GM12878 (cell line): ENCODE measurements around the gene TLR10. TPM values are rescaled to one million over a fixed set of nuclear protein-coding genes. Genes with fewer than 3 reads are reported as not detected.

Experiments used
- BCL11A ChIP-seq: IDR thresholded peaks from 2 replicates; pipeline ENCODE4 v1.6.1; 2011; ENCODE audit warnings: low read depth, low read length
- IKZF1 ChIP-seq: fragments of 450-650 bp; conservative IDR thresholded peaks from 2 replicates; pipeline ENCODE4 v1.6.1; 2017; ENCODE audit warnings: antibody characterized with exemption, mild to moderate bottlenecking
- IKZF2 ChIP-seq, 2 experiments: fragments of 450-650 bp; IDR thresholded peaks; 2 replicates each; pipeline ENCODE4 v1.6.1; 2017; ENCODE audit warnings: mild to moderate bottlenecking in 2 of 2, moderate library complexity in 2 of 2
- NBN ChIP-seq: fragments of 450-650 bp; IDR thresholded peaks from 2 replicates; pipeline ENCODE4 v1.6.1; 2016
- NFXL1 ChIP-seq: fragments of 450-650 bp; IDR thresholded peaks from 2 replicates; pipeline ENCODE4 v1.6.1; 2017; ENCODE audit warnings: antibody characterized with exemption, mild to moderate bottlenecking, borderline replicate concordance
- NFYA ChIP-seq: IDR thresholded peaks from 2 replicates; pipeline ENCODE4 v1.6.1; 2011; ENCODE audit warnings: low read depth, mild to moderate bottlenecking, low read length, improper control_type of control experiment, borderline replicate concordance
- RUNX3 ChIP-seq: IDR thresholded peaks from 2 replicates; pipeline ENCODE4 v1.6.1; 2012; ENCODE audit warnings: low read length, inconsistent platforms
- SMARCA5 ChIP-seq: fragments of 450-650 bp; IDR thresholded peaks from 2 replicates; pipeline ENCODE4 v1.6.1; 2017; ENCODE audit warnings: mild to moderate bottlenecking
- polyA plus RNA-seq, 11 experiments: library from polyadenylated mRNA; depleted of rRNA in 4 of 11; unstranded in 6 of 11; stranded (reverse) in 5 of 11; fragments of >200 nt; fragmentation: Nextera tagmentation in 4 of 11; fragmentation: Illumina TruSeq in 1 of 11; extraction: Ambion mirVana in 4 of 11; extraction: Trizol in 1 of 11; gene quantifications; 1 replicate in 1 of 11; 2 replicates in 10 of 11; pipeline versions ENCODE4 v1.2.1 to v1.2.3, GENCODE V29; 2011 to 2016; ENCODE audit warnings: inconsistent platforms in 2 of 11, missing spikeins in 2 of 11, low read depth in 1 of 11
- total RNA-seq, 4 experiments: library from RNA; depleted of rRNA in 3 of 4; stranded (reverse); fragments of >200 nt in 3 of 4; fragmentation: Illumina TruSeq in 1 of 4; extraction: Trizol in 1 of 4; gene quantifications; 2 replicates each; pipeline versions ENCODE4 v1.2.1 to v1.2.3, GENCODE V29; 2013 to 2021
- TF ChIP-seq, protein P1 (sequence below): fragments of 450-650 bp; conservative IDR thresholded peaks from 2 replicates; pipeline ENCODE4 v1.6.1; 2017; ENCODE audit warnings: mild to moderate bottlenecking, moderate library complexity
- TF ChIP-seq, protein P2 (sequence below), 3 experiments: IDR thresholded peaks in 2 of 3; conservative IDR thresholded peaks in 1 of 3; 2 replicates each; pipeline ENCODE4 v1.5.1; 2011; ENCODE audit warnings: low read depth in 3 of 3, low read length in 3 of 3, mild to moderate bottlenecking in 3 of 3, control low read depth in 2 of 3, moderate library complexity in 2 of 3, inconsistent platforms in 1 of 3, mixed read lengths in 1 of 3; ENCODE audit not compliant: control insufficient read depth in 2 of 3, insufficient read depth in 1 of 3; ENCODE audit errors: extremely low read depth in 1 of 3
- TF ChIP-seq, protein P3 (sequence below): IDR thresholded peaks from 2 replicates; pipeline ENCODE4 v1.6.1; 2011; ENCODE audit warnings: low read depth, low read length, improper control_type of control experiment, borderline replicate concordance

The TLR10 gene
- total and polyA plus RNA-seq, 10 of the 15 experiments (the other 5 are each of a cell fraction or from before 2014, with no cell fraction given), result 31.5 to 149 (median 64.9) TPM

DNA sequence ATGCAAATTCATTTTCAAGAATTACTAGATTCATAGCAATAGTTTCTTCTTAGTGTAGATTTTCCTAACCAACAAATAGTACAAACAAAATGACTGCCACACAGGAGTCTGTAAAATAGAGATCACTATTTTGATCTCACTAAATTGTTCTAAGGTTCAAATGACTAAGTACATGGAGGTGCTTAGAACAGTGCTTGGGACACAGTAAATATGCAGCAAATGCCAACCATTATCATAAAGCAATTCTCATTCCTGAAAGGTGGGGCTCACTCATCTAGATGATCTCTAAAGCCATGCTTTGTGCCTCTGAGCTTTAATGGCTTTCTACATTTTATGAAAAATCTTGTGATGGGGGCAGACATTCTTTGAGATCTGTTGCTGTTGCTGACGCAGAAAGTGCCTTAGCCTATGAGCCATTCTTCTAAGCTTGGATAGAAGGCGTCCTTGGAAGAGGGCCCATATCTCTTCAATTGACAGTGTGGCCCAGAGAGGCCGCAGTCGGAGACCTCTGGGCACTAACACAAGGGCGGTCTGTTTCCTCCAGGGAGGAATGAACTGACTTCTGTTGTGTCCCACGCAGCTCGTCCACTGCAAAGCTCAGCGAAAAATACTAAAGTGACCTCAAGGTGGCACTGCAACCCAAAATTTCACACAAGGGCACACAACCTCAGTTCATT is 23.5 kb downstream of the TLR10 start (continued):
- TF ChIP-seq IKZF1 (peak; percentile 21; the same call in 1 of the 2 replicates), NFXL1 (no peak), IKZF2 (IDR thresholded peaks at IDR 0.05) (peak in 1 of 2 experiments; percentile 8; a peak in 1 of 4 replicates), RUNX3 (peak; percentile 12; the same call in 1 of the 2 replicates), SMARCA5 (no peak), NFYA (no peak), BCL11A (no peak), NBN (no peak)
- TF ChIP-seq, protein P1, sequence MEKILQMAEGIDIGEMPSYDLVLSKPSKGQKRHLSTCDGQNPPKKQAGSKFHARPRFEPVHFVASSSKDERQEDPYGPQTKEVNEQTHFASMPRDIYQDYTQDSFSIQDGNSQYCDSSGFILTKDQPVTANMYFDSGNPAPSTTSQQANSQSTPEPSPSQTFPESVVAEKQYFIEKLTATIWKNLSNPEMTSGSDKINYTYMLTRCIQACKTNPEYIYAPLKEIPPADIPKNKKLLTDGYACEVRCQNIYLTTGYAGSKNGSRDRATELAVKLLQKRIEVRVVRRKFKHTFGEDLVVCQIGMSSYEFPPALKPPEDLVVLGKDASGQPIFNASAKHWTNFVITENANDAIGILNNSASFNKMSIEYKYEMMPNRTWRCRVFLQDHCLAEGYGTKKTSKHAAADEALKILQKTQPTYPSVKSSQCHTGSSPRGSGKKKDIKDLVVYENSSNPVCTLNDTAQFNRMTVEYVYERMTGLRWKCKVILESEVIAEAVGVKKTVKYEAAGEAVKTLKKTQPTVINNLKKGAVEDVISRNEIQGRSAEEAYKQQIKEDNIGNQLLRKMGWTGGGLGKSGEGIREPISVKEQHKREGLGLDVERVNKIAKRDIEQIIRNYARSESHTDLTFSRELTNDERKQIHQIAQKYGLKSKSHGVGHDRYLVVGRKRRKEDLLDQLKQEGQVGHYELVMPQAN, result no peak
- TF ChIP-seq, protein P2, sequence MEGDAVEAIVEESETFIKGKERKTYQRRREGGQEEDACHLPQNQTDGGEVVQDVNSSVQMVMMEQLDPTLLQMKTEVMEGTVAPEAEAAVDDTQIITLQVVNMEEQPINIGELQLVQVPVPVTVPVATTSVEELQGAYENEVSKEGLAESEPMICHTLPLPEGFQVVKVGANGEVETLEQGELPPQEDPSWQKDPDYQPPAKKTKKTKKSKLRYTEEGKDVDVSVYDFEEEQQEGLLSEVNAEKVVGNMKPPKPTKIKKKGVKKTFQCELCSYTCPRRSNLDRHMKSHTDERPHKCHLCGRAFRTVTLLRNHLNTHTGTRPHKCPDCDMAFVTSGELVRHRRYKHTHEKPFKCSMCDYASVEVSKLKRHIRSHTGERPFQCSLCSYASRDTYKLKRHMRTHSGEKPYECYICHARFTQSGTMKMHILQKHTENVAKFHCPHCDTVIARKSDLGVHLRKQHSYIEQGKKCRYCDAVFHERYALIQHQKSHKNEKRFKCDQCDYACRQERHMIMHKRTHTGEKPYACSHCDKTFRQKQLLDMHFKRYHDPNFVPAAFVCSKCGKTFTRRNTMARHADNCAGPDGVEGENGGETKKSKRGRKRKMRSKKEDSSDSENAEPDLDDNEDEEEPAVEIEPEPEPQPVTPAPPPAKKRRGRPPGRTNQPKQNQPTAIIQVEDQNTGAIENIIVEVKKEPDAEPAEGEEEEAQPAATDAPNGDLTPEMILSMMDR (IDR thresholded peaks at IDR 0.05 in 2 of 3, conservative IDR thresholded peaks at IDR 0.05 in 1 of 3; ENCODE audit: control insufficient read depth in 2 of 3, extremely low read depth in 1 of 3, insufficient read depth in 1 of 3, low read depth in 3 of 3, low read length in 3 of 3), result peak; percentile 46 to 75 (median 74)
- TF ChIP-seq, protein P3, sequence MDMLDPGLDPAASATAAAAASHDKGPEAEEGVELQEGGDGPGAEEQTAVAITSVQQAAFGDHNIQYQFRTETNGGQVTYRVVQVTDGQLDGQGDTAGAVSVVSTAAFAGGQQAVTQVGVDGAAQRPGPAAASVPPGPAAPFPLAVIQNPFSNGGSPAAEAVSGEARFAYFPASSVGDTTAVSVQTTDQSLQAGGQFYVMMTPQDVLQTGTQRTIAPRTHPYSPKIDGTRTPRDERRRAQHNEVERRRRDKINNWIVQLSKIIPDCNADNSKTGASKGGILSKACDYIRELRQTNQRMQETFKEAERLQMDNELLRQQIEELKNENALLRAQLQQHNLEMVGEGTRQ, result no peak
